ENCODE data around the gene UBA1.

Gene UBA1

DNA sequence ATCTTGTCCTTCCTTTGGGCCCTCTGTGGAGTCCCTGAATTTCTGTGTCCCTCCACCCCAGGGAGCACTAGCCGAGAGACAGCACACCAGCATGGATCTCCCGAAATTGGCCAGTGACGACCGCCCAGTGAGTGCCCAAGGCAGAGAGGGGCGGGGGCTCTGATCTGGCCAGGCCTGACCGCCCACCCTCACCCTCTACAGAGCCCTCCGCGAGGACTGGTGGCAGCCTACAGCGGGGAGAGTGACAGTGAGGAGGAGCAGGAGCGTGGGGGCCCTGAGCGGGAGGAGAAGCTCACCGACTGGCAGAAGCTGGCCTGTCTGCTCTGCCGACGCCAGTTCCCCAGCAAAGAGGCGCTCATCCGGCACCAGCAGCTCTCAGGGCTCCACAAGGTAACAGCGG is 8.4 kb upstream of the UBA1 start:
- Histone ChIP-seq H3K4me2 (ENCODE audit: insufficient read depth, low read length) (no peak overlapping the region), H4K20me1 (ENCODE audit: insufficient read depth, low read length) (no peaks in the 10 kb centered on the region), H3K36me3 (ENCODE audit: insufficient read depth, low read length) (peaks cover 56% of the 10 kb centered on the region), H3K9ac (ENCODE audit: low read depth, low read length) (no peak overlapping the region), H3K27ac (ENCODE audit: low read length) (no peak overlapping the region), H3K27me3 (ENCODE audit: insufficient read depth, low read length, poor library complexity) (no peaks in the 10 kb centered on the region), H2AFZ (ENCODE audit: low read depth, low read length) (no peak overlapping the region), H3K9me3 (ENCODE audit: insufficient read depth, low read length, severe bottlenecking) (no peaks in the 10 kb centered on the region), H3K79me2 (ENCODE audit: insufficient read depth, low read length) (no peaks in the 10 kb centered on the region), H3K4me3 (ENCODE audit: low read depth in 1 of 2, low read length in 2 of 2) (no peak overlapping the region), H3K4me1 (ENCODE audit: insufficient read depth, low read length) (peaks cover 4% of the 10 kb centered on the region)
- DNase-seq = no peak
- TF ChIP-seq, protein P1, sequence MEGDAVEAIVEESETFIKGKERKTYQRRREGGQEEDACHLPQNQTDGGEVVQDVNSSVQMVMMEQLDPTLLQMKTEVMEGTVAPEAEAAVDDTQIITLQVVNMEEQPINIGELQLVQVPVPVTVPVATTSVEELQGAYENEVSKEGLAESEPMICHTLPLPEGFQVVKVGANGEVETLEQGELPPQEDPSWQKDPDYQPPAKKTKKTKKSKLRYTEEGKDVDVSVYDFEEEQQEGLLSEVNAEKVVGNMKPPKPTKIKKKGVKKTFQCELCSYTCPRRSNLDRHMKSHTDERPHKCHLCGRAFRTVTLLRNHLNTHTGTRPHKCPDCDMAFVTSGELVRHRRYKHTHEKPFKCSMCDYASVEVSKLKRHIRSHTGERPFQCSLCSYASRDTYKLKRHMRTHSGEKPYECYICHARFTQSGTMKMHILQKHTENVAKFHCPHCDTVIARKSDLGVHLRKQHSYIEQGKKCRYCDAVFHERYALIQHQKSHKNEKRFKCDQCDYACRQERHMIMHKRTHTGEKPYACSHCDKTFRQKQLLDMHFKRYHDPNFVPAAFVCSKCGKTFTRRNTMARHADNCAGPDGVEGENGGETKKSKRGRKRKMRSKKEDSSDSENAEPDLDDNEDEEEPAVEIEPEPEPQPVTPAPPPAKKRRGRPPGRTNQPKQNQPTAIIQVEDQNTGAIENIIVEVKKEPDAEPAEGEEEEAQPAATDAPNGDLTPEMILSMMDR (IDR thresholded peaks at IDR 0.05; ENCODE audit: borderline replicate concordance, extremely low read depth, low read length, poor library complexity, severe bottlenecking) = no peak
- no peak for TF ChIP-seq EZH2 (IDR thresholded peaks at IDR 0.05; ENCODE audit: borderline replicate concordance, low read depth, low read length, severe bottlenecking)
- no peak for ATAC-seq (ENCODE audit: insufficient read depth, low read depth)

DNA sequence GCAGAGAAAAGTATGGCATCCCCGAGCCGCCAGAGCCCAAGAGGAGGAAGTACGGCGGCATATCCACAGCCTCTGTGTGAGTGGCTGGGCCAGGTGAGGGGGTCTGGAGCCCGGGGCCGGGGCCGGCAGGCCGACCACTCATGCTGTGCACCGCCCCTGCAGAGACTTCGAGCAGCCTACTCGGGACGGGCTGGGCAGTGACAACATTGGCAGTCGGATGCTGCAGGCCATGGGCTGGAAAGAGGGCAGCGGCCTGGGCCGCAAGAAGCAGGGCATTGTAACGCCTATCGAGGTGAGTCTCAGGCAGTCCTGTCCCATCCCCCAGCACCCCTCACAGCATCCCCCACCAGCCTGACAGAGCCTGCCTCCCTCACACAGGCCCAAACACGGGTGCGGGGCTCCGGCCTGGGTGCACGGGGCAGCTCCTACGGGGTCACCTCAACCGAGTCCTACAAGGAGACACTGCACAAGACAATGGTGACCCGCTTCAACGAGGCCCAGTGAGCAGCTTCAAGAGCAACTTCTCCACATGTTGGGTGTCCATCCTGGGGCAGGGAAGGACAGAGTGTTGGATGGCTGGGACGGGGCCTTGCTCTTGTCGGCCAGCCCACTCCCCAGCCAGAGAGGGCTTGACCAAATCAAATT is 7.4 kb upstream of the UBA1 start:
- Histone ChIP-seq H3K4me2 (ENCODE audit: insufficient read depth, low read length) (no peak overlapping the region), H3K9ac (ENCODE audit: low read depth, low read length) (no peak overlapping the region), H2AFZ (ENCODE audit: low read depth, low read length) (no peak overlapping the region), H3K27me3 (ENCODE audit: insufficient read depth, low read length, poor library complexity) (no peaks in the 10 kb centered on the region), H3K36me3 (ENCODE audit: insufficient read depth, low read length) (peaks cover 46% of the 10 kb centered on the region), H3K79me2 (ENCODE audit: insufficient read depth, low read length) (peaks cover 4% of the 10 kb centered on the region), H3K9me3 (ENCODE audit: insufficient read depth, low read length, severe bottlenecking) (no peaks in the 10 kb centered on the region), H3K4me1 (ENCODE audit: insufficient read depth, low read length) (peaks cover 10% of the 10 kb centered on the region), H3K4me3 (ENCODE audit: low read depth in 1 of 2, low read length in 2 of 2) (no peak overlapping the region), H3K27ac (ENCODE audit: low read length) (no peak overlapping the region), H4K20me1 (ENCODE audit: insufficient read depth, low read length) (no peaks in the 10 kb centered on the region)
- no peak for ATAC-seq (ENCODE audit: insufficient read depth, low read depth)
- TF ChIP-seq EZH2 (IDR thresholded peaks at IDR 0.05; ENCODE audit: borderline replicate concordance, low read depth, low read length, severe bottlenecking) = no peak
- TF ChIP-seq, protein P1 (IDR thresholded peaks at IDR 0.05; ENCODE audit: borderline replicate concordance, extremely low read depth, low read length, poor library complexity, severe bottlenecking) = no peak
- no peak for DNase-seq

DNA sequence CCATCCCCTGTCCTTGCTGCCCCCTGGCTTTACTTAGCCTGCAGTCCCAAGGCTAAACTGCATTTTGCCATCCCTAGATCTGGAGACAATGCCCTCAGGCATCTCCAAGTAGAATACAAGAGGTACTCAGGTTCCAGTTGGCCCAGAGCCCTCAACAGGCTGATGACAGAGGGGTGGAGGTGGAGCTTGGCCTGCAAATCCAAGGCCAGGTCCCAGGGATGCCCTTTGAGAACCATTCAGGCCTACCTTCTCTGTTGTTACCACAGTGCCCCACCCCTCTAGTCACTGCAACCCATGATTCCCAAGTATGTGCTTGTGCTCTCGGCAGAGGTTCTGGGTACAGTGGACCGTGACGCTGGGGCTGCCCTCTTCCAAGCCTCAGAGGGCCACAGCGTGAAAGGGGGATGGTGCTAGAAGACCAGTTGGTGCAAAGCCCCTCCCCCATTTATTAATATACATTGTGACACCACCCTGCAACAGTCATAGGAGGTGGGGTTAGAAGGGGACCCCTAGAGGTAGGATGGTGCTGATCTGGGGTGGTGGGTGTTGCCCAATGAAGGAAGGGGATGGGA is 6.4 kb upstream of the UBA1 start:
- Histone ChIP-seq H3K9ac (ENCODE audit: low read depth, low read length) (no peak overlapping the region), H3K36me3 (ENCODE audit: insufficient read depth, low read length) (peaks cover 37% of the 10 kb centered on the region), H3K27ac (ENCODE audit: low read length) (no peak overlapping the region), H3K4me3 (ENCODE audit: low read depth in 1 of 2, low read length in 2 of 2) (no peak overlapping the region), H4K20me1 (ENCODE audit: insufficient read depth, low read length) (no peaks in the 10 kb centered on the region), H3K79me2 (ENCODE audit: insufficient read depth, low read length) (peaks cover 14% of the 10 kb centered on the region), H3K9me3 (ENCODE audit: insufficient read depth, low read length, severe bottlenecking) (no peaks in the 10 kb centered on the region), H3K4me1 (ENCODE audit: insufficient read depth, low read length) (peaks cover 20% of the 10 kb centered on the region), H3K27me3 (ENCODE audit: insufficient read depth, low read length, poor library complexity) (no peaks in the 10 kb centered on the region), H3K4me2 (ENCODE audit: insufficient read depth, low read length) (no peak overlapping the region), H2AFZ (ENCODE audit: low read depth, low read length) (no peak overlapping the region)
- no peak for TF ChIP-seq EZH2 (IDR thresholded peaks at IDR 0.05; ENCODE audit: borderline replicate concordance, low read depth, low read length, severe bottlenecking)
- TF ChIP-seq, protein P1 (IDR thresholded peaks at IDR 0.05; ENCODE audit: borderline replicate concordance, extremely low read depth, low read length, poor library complexity, severe bottlenecking) = no peak
- ATAC-seq (ENCODE audit: insufficient read depth, low read depth) = no peak
- no peak for DNase-seq

Data from DND-41 (cell line).